Measurements from ENCODE around the gene DNAJA4. TPM values are rescaled to one million over a fixed set of nuclear protein-coding genes. Genes with fewer than 3 reads are reported as not detected.

Gene DNAJA4
- total RNA-seq, 4 donors from 2014 or later: 42.8 to 115 (median 58.7) TPM

- Histone ChIP-seq H3K27ac (no peak overlapping the region), H3K9me3 (no peaks in the 10 kb centered on the region), H3K4me1 (no peaks in the 10 kb centered on the region), H3K36me3 (no peaks in the 10 kb centered on the region), H3K4me3 (no peak overlapping the region), H3K27me3 (no peaks in the 10 kb centered on the region)
- TF ChIP-seq EP300 (IDR thresholded peaks at IDR 0.05) (no peak), CTCF (IDR thresholded peaks at IDR 0.05) (no peak), POLR2AphosphoS5 (IDR thresholded peaks at IDR 0.05) (no peak), POLR2A (IDR thresholded peaks at IDR 0.05) (no peak)
- DNase-seq (ENCODE audit: low spot score in 2 of 2): no peak
- WGBS: 89% methylated on average over 15 of the region's 17 CpGs
Measured at GRCh38 chr15:78229431-78230406, 34.6 kb upstream of the DNAJA4 start.

- H3K4me3 ChIP-seq: no peak overlapping the region
- 81% methylated on average over 5 of the region's 5 CpGs for WGBS
- no peaks in the 10 kb centered on the region for H3K4me1 ChIP-seq
- no peak for DNase-seq (ENCODE audit: low spot score in 2 of 2)
- TF ChIP-seq EP300 (IDR thresholded peaks at IDR 0.05): no peak
- TF ChIP-seq POLR2AphosphoS5 (IDR thresholded peaks at IDR 0.05): no peak
- no peak for TF ChIP-seq POLR2A (IDR thresholded peaks at IDR 0.05)
- TF ChIP-seq CTCF (IDR thresholded peaks at IDR 0.05): no peak
- no peak overlapping the region for H3K27ac ChIP-seq
- no peaks in the 10 kb centered on the region for H3K9me3 ChIP-seq
- no peaks in the 10 kb centered on the region for H3K36me3 ChIP-seq
- H3K27me3 ChIP-seq: no peaks in the 10 kb centered on the region
Measured at GRCh38 chr15:78232951-78233350, 31.4 kb upstream of the DNAJA4 start.

- Histone ChIP-seq H3K27ac (no peak overlapping the region), H3K4me3 (no peak overlapping the region), H3K9me3 (no peaks in the 10 kb centered on the region), H3K27me3 (no peaks in the 10 kb centered on the region), H3K4me1 (no peaks in the 10 kb centered on the region), H3K36me3 (no peaks in the 10 kb centered on the region)
- TF ChIP-seq POLR2AphosphoS5 (IDR thresholded peaks at IDR 0.05) (no peak), CTCF (IDR thresholded peaks at IDR 0.05) (no peak), EP300 (IDR thresholded peaks at IDR 0.05) (no peak), POLR2A (IDR thresholded peaks at IDR 0.05) (no peak)
- DNase-seq (ENCODE audit: low spot score in 2 of 2): no peak
- WGBS: 82% methylated on average over 11 of the region's 11 CpGs
Measured at GRCh38 chr15:78233496-78233895, 30.9 kb upstream of the DNAJA4 start.

- DNase-seq (ENCODE audit: low spot score in 2 of 2): no peak
- no peak for TF ChIP-seq CTCF (IDR thresholded peaks at IDR 0.05)
- no peak for TF ChIP-seq EP300 (IDR thresholded peaks at IDR 0.05)
- TF ChIP-seq POLR2A (IDR thresholded peaks at IDR 0.05): no peak
- TF ChIP-seq POLR2AphosphoS5 (IDR thresholded peaks at IDR 0.05): no peak
- 57% methylated on average over 5 of the region's 6 CpGs for WGBS
Measured at GRCh38 chr15:78234515-78235040, 29.8 kb upstream of the DNAJA4 start, which contains the start of gene ACSBG1. TSS of gene ACSBG1 (minus strand) at chr15:78234565. CDS start at chr15:78234501, 64 bp downstream.

GRCh38 chr15:78236491-78236890 is 27.9 kb upstream of the DNAJA4 start:
- Histone ChIP-seq H3K4me3 (no peak overlapping the region), H3K9me3 (no peaks in the 10 kb centered on the region), H3K27ac (no peak overlapping the region), H3K4me1 (no peaks in the 10 kb centered on the region), H3K27me3 (no peaks in the 10 kb centered on the region), H3K36me3 (no peaks in the 10 kb centered on the region)
- WGBS: 84% methylated on average over 3 of the region's 6 CpGs
- TF ChIP-seq POLR2AphosphoS5 (IDR thresholded peaks at IDR 0.05) (no peak), CTCF (IDR thresholded peaks at IDR 0.05) (no peak), POLR2A (IDR thresholded peaks at IDR 0.05) (no peak), EP300 (IDR thresholded peaks at IDR 0.05) (no peak)
- peak in 1 of 2 donors; percentile 55 for DNase-seq (ENCODE audit: low spot score in 2 of 2)

More at GRCh38 chr15:78234515-78235040, 29.8 kb upstream of the DNAJA4 start, which contains the start of gene ACSBG1:
- H3K4me3 ChIP-seq: no peak within 1 kb of the TSS
- no peaks in the 10 kb centered on the region for H3K9me3 ChIP-seq
- H3K36me3 ChIP-seq: no peaks in the 10 kb centered on the region
- no peaks in the 10 kb centered on the region for H3K27me3 ChIP-seq
- H3K27ac ChIP-seq: no peak within 1 kb of the TSS
- H3K4me1 ChIP-seq: no peaks in the 10 kb centered on the region
